KOPT-K1 (cell line): ENCODE measurements around the gene NLRC5.

Source experiments
- H3K27ac ChIP-seq: fragments of 200-600 bp; sonication (generic); 2 replicates; pipeline ENCODE4 v1.5.1; 2016; ENCODE audit warnings: antibody characterized with exemption, mild to moderate bottlenecking, low read depth, low read length; ENCODE audit not compliant: poor library complexity, severe bottlenecking
- H3K36me3 ChIP-seq: fragments of 200-600 bp; sonication (generic); 2 replicates; pipeline ENCODE4 v1.5.1; 2017; ENCODE audit warnings: antibody characterized with exemption, mild to moderate bottlenecking, low read length, moderate library complexity; ENCODE audit not compliant: insufficient read depth
- H3K9me3 ChIP-seq: fragments of 200-600 bp; sonication (generic); 2 replicates; pipeline ENCODE4 v1.5.1; 2017; ENCODE audit warnings: antibody characterized with exemption, low read length, mild to moderate bottlenecking; ENCODE audit not compliant: insufficient read depth, poor library complexity, severe bottlenecking

Gene NLRC5

GRCh38 chr16:56988948-56989945 is at the start of gene NLRC5:
TSS of gene NLRC5 (plus strand) at chr16:56989557. CDS start at chr16:57020713, 31,156 bp downstream.
- H3K9me3 ChIP-seq: no peaks in the 10 kb centered on the region
- H3K36me3 ChIP-seq: no peaks in the 10 kb centered on the region
- peak within 1 kb of the TSS; percentile 79 for H3K27ac ChIP-seq

DNA sequence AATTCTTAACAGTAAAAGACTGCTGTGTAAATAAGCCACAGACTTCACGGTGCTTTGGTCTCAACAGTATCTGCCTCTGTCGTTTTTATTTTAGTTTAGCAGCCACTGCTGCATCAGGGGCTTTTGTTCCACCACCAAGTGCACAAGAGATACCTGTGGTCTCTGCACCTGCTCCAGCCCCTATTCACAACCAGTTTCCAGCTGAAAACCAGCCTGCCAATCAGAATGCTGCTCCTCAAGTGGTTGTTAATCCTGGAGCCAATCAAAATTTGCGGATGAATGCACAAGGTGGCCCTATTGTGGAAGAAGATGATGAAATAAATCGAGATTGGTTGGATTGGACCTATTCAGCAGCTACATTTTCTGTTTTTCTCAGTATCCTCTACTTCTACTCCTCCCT is 49.6 kb upstream of the NLRC5 start:
- no peaks in the 10 kb centered on the region for H3K9me3 ChIP-seq
- peak overlapping the region; percentile 85 for H3K27ac ChIP-seq
- peaks cover 100% of the 10 kb centered on the region for H3K36me3 ChIP-seq

- no peaks in the 10 kb centered on the region for H3K9me3 ChIP-seq
- no peak overlapping the region for H3K27ac ChIP-seq
- H3K36me3 ChIP-seq: peaks cover 99% of the 10 kb centered on the region
Measured at GRCh38 chr16:56941092-56941491, 48.3 kb upstream of the NLRC5 start.

DNA sequence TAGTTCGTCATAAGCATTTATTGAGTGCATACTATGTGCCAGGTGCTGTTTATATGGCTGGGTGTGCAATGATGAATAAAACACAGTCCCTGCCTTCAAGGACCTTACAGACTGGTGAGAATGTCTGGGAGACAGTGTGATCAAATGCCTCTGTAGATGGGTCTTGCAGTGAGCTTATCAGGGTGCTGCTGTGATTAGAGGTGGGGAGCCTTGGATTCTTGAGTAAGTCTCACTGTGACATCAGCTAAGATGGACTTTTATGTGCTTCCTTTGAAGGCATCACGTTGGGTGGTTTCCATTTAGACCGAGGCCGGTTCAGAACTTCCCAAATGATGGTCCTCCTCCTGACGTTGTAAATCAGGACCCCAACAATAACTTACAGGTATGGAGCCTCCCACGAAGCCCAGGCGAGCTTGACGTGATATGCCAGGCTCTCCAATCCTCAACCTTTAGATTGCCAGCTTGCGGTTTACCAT is 47.5 kb upstream of the NLRC5 start:
- peaks cover 98% of the 10 kb centered on the region for H3K36me3 ChIP-seq

DNA sequence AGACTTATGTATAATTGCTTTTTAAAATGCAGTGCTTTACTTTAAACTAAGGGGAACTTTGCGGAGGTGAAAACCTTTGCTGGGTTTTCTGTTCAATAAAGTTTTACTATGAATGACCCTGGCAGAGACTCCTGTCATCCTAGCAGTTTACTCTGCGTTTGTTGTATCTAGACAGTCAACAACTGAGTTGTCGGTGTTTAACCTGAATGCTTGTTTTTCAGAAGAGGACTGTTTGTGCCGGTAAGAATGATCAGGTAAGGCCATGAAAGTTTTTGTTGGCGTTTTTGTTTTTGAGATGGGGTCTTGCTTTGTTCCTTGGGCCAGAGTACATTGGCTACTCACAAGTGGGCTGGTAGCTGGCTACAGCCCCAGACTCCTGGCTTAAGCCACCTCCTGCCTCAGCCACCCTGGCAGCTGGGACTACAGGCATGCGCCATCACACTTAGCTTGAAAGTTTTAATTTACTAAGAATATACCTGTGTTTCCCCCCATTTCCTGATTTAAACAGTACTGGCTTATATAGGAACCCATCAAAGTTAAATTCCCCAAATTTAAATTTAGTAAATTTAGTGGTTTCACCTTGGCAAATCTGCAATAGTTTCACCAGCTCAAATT is 45.5 kb upstream of the NLRC5 start:
- H3K9me3 ChIP-seq: no peaks in the 10 kb centered on the region
- H3K36me3 ChIP-seq: peaks cover 80% of the 10 kb centered on the region
- no peak overlapping the region for H3K27ac ChIP-seq

More for the DNA sequence above, 47.5 kb upstream of the NLRC5 start:
- Histone ChIP-seq H3K9me3 (no peaks in the 10 kb centered on the region), H3K27ac (no peak overlapping the region)

DNA sequence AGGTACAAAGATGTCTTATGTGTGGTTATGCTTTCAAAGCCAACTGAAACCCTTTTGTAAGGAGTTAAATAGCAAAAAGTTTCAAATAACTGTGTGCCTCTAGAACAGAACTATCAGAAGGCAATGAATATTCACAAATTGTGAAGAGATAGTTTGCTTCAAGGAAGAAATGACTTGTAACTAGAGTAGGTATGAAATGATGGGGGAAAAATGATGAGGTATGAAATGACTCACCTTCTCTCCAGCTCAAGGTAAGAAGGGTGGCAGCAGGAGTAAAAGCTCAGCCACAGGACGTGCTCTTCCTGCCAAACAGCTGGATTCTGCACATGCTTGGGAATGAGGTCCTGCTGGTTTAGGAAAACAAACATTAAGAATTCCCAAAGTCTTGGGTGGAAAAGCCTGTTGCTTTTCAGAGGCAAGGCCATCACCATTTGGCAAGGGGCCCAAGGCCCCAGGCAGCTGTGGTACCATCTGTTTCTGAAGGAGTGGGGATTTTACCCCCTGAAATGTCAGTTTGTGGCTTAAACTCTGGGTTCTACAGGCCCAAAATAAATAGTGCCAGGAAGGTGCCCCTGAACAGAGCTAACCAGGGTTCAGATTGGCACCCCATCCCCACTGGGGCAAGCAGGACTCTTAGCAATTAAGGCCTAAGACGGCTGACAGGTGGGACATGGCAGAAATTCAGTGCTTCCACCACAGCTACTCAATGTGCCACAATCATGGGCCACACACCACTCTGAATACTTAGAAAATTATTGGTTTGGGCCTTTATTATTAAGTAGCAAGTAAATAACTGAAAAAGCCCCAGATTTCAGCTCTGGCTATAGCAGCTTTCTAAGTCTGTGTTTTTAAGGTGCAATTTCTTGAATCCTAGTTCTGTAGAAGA is 44.2 kb upstream of the NLRC5 start:
- Histone ChIP-seq H3K9me3 (no peaks in the 10 kb centered on the region), H3K27ac (peak overlapping the region; percentile 10), H3K36me3 (peaks cover 67% of the 10 kb centered on the region)

- Histone ChIP-seq H3K36me3 (peaks cover 59% of the 10 kb centered on the region), H3K9me3 (no peaks in the 10 kb centered on the region), H3K27ac (no peak overlapping the region)
Measured at GRCh38 chr16:56945847-56946527, 43.4 kb upstream of the NLRC5 start.

- Histone ChIP-seq H3K9me3 (no peaks in the 10 kb centered on the region), H3K27ac (no peak overlapping the region), H3K36me3 (peaks cover 49% of the 10 kb centered on the region)
Measured at GRCh38 chr16:56946767-56947603, 42.4 kb upstream of the NLRC5 start.

DNA sequence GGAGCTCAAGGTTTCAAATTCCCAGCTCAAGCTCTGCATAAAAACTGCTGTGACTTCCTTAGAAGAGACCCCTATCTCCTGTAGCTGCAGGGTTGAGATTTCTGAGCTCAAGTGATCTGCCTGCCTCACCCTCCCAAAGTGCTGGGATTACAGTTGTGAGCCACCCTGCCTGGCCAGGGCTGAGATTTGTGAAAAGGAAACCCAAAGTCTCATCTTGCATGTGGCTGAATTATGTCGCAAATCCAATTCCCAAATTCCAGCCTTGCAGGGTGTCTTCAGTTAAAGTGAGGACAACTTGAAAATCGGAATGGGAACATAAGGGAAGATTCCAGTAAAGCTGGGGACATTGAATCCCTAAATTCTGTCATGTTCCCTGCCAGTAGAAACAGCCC is 41.8 kb upstream of the NLRC5 start:
- Histone ChIP-seq H3K27ac (no peak overlapping the region), H3K36me3 (peaks cover 43% of the 10 kb centered on the region), H3K9me3 (no peaks in the 10 kb centered on the region)

DNA sequence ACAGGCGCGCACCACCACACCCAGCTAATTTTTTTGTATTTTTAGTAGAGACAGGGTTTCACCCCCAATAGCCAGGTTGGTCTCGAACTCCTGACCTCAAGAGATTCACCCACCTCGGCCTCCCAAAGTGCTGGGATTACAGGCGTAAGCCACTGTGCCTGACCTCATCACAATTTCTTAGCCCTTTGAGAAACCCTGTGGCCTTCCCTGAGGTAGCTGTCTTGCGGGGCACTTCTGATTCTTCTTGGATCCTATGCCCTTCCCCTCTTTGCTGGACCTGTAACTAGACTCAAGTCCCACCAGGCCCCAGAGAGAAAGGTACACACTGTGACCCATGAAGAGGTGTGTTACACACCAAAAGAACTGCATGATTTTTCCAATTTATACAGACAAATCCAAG is 41.1 kb upstream of the NLRC5 start:
- H3K9me3 ChIP-seq: no peaks in the 10 kb centered on the region
- H3K27ac ChIP-seq: no peak overlapping the region
- H3K36me3 ChIP-seq: peaks cover 36% of the 10 kb centered on the region

- Histone ChIP-seq H3K27ac (no peak overlapping the region), H3K9me3 (no peaks in the 10 kb centered on the region), H3K36me3 (peaks cover 18% of the 10 kb centered on the region)
Measured at GRCh38 chr16:56950051-56950450, 39.3 kb upstream of the NLRC5 start.

DNA sequence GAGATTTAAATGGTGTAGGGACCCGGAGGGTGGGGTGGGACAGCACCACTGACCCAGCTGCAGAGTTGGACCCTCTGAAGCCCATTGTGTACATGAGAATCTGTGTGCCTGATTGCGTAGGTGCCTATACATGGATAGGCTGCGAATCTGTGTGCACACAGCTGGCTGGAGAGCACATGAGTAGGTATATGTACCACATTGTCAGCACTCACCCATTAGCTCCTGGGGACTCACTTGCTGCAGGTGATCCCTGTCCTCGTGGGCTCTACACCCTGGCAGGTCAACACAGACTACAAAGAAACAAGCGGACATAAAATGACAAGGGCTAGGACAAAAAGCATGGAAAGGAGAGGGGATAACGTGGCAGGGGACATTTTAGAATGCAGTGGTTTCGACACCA is 38.9 kb upstream of the NLRC5 start:
- H3K9me3 ChIP-seq: no peaks in the 10 kb centered on the region
- no peak overlapping the region for H3K27ac ChIP-seq
- peaks cover 14% of the 10 kb centered on the region for H3K36me3 ChIP-seq

- peaks cover 9% of the 10 kb centered on the region; the same call in 1 of the 2 replicates for H3K36me3 ChIP-seq
- H3K9me3 ChIP-seq: no peaks in the 10 kb centered on the region
- no peak overlapping the region for H3K27ac ChIP-seq
Measured at GRCh38 chr16:56950881-56951771, 38.2 kb upstream of the NLRC5 start.
